Measurements from ENCODE around the gene GHDC.
"Not testable (repeated sequence)": the region's sequence is repeated elsewhere in the genome, so short reads cannot be mapped to it uniquely, and the experiment has no call there.

Gene GHDC

GRCh38 chr17:42146911-42147607 is 47.2 kb downstream of the GHDC start:
- DNase-seq, result no peak

GRCh38 chr17:42143138-42143537 is 51.2 kb downstream of the GHDC start:
- DNase-seq, result not testable (repeated sequence)

GRCh38 chr17:42142371-42142896 is 51.9 kb downstream of the GHDC start:
- DNase-seq, result no peak

- no peak for DNase-seq
Measured at GRCh38 chr17:42141382-42141781, 52.9 kb downstream of the GHDC start.

- DNase-seq, result not testable (repeated sequence)
Measured at GRCh38 chr17:42140690-42141089, 53.6 kb downstream of the GHDC start.

All from islet precursor cell (in vitro differentiated cells).